ENCODE data around the gene SPAG16. TPM values are rescaled to one million over a fixed set of nuclear protein-coding genes. Genes with fewer than 3 reads are reported as not detected.
A peak's percentile ranks its signal among the peaks of the same experiment; 100 is the strongest.
"Not testable (repeated sequence)": the region's sequence is repeated elsewhere in the genome, so short reads cannot be mapped to it uniquely, and the experiment has no call there.

Gene SPAG16
- total RNA-seq, 1 experiment from 2014 or later: 27.3 TPM

DNA sequence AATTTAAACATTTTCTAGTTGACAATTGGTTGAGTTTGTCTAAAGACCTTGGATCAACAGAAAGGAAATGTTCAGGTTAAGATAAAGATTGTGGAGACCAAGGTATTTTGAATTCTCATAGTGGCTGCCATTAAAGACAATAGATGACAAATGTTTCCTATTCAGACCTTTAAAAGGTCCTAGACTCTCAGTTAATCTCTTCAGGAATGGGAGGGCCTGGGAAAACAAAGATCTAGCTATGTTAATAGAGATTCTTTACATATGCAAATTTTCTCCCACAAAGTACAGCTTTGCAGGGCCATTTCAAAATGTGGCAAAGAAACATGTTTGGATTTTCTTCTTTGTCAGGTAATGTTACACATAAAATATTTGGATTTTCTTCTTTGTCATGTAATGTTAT lies 403.9 kb downstream of the SPAG16 start:
- no peak for DNase-seq (ENCODE audit: extremely low read depth, low read depth)

DNA sequence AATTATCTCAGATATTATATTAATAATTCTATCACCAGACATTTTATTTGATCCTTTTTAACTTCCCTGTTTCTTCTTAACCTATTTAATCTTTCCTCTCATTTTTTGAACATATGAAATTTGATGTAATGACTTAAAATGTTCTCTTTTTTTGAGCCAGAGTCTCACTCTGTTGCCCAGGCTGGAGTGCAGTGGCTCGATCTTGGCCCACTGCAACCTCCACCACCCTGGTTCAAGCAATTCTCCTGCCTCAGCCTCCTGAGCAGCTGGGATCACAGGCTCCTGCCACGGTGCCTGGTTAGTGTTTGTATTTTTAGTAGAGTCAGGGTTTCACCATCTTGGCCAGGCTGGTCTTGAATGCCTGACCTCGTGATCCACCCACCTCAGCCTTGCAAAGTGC lies 404.6 kb downstream of the SPAG16 start:
- DNase-seq (ENCODE audit: extremely low read depth, low read depth): not testable (repeated sequence)

DNA sequence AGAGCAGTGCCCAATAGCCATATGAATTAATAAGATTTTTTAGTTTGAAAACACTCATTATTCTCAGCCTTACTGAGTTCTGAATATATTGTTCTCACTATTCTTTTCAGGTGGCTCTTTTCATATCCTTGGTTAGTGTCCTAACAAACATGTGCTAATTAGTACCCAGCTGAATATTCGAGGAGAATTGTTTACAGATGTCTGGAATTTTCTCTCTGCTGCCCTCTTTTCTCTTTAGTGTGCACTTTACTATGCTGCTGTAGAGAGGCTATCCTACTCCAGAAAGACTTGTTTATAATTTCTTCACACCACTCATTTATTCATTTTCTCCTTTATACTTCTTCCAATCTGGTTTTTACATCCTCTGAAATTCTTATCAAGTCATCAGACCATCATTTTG lies 405.3 kb downstream of the SPAG16 start:
- DNase-seq (ENCODE audit: extremely low read depth, low read depth): no peak

DNA sequence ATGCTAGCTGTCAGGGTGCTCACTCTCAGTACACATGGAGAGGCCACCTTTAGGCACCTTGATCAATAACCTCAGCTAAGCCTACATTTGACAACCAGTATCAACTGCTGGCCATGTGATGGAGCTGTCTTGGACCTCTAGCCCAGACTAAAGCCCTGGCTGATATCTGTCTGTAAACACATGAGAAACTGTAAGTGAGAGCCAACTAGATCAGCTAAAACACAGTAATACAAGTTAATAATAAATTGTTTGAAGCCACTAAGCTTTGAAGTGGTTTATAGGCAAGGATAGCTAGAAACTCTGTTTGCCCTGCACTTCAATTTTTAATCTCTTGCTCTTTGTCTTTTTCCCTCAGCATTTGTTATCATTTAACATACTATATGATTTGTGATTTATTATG lies 407.1 kb downstream of the SPAG16 start:
- DNase-seq (ENCODE audit: extremely low read depth, low read depth): no peak

DNA sequence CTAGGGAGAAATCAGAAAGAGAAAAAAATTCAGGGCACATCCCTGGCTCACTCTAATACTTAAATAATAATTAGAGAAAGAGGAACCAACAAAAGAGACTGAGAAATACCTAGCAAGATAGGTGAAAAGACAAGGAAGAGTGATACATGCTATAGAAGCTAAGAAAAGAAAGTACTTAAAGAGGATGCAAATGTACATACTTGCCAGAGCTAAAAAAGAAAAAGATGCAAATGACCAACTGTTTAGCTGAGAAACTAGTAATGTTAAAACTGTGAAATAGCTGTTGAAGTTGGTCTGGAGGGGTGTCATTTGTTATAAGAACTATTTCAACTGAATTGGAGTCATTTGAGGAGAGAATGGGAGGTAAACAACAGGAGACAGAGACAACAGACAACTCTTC lies 412.2 kb downstream of the SPAG16 start:
- DNase-seq (ENCODE audit: extremely low read depth, low read depth): no peak

DNA sequence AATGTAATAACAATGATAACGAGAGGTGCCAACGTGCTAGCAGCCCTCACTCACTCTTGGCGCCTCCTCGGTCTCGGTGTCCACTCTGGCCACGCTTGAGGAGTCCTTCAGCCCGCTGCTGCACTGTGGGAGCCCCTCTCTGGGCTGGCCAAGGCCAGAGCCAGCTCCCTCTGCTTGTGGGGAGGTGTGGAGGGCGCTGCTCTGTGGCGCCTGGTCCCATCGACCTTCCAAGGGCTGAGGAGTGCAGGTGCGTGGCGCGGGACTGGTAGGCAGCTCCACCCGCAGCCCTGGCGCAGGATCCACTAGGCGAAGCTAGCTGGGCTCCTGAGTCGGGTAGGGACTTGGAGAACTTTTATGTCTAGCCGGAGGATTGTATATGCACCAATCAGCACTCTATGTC lies 417.1 kb downstream of the SPAG16 start:
- DNase-seq (ENCODE audit: extremely low read depth, low read depth): not testable (repeated sequence)

DNA sequence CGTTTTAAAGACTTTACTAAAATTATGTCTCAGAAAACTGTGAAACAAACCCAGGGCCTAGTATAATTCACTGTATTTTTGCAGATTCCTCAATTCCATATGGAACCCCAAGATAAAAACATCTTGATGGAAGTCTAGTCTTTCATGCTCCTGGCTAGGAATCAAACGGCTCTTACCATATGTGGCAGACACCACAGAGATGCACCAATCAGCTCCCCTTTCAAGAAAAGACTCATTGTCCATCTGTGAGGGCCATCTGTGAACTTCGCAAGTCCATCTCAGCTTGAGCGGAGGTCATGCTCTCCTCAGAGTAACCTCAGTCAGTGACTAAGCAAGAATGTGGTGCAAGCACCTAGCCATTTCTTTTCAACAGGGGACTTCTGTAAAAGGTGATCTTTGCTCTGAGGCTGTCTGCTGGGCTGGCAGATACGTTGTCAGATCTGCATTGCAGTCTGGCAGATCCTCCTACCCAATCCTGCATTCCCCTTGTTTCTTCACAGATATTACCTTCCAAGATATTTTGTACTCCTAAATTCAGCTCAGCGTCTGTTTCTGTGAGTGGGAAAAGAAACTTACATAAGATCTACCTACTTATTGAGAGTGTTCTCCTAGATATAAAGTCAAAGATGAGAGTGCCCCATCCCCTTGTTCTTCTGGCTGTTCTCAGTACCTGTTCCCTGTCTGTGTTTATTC lies 419.3 kb downstream of the SPAG16 start:
- DNase-seq (ENCODE audit: extremely low read depth, low read depth): no peak

DNA sequence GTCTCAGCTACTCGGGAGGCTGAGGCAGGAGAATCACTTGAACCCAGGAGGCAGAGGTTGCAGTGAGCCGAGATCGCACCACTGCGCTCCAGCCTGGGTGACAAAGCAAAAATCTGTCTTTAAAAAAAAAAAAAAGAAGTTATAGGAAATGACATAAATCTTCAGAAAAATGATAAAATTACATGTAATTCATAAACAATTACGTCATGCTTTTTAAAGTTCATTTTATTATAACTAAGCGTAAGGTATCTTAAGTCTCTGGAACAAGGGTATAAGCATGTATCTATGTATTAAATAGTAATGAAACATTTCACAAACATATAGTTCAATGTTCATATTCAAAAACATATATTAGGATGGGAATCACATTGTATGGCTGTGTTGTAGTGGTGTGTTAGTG lies 425.9 kb downstream of the SPAG16 start:
- DNase-seq (ENCODE audit: extremely low read depth, low read depth): no peak

DNA sequence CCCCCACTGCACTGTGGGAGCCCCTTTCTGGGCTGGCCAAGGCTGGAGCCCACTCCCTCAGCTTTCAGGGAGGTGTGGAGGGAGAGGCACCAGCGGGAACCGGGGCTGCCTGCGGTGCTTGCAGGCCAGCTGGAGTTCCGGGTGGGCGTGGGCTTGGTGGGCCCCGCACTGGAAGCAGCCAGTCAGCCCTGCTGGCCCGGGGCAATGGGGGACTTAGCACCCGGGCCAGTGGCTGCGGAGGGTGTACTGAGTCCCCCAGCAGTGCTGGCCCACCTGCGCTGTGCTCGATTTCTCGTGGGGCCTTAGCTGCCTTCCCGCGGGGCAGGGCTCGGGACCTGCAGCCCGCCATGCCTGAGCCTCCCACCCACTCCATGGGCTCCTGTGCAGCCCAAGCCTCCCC lies 434.1 kb downstream of the SPAG16 start:
- not testable (repeated sequence) for DNase-seq (ENCODE audit: extremely low read depth, low read depth)

DNA sequence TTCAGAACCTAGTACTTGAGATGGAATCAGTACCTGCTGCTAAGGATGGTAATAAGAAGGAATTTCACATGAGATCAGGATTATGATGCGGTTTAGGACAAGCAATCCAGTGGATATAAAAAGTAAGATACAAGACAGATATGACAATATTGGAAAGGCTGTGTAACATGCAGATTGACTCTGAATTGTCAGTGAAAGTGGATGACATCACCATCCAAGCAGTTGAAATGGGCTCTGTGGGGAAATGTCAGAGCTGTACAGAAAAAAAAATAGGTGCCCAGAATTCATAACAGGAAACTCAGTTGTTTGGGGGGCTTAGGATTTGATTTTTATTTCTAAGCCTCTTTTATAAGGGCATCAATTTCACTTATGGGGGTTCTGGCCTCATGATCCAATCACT lies 438.3 kb downstream of the SPAG16 start:
- DNase-seq (ENCODE audit: extremely low read depth, low read depth): no peak

DNA sequence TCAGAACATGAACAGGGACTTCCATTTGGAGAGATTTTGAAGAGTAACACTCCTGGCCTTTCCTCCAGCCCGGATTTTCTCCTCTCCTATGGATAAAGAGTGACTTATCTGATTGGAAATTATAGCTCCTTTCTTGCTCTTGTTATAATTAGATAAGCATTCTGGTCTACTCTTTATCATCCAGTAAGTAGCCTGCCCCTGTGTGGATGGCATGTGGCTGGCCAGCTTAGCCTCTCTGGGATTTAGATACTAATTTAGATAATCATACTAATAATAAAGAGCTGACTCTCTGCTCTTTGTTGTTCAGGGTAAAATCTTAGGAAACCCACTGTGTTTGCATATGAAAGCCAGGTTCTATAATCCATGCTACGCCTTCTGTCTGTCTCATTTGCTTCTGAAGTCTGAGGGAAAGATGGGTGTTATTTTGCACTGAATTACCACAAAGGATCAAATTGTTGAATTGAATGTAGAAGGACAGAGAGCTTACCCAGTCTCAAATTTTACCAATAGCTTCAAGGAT lies 438.8 kb downstream of the SPAG16 start:
- no peak for DNase-seq (ENCODE audit: extremely low read depth, low read depth)

DNA sequence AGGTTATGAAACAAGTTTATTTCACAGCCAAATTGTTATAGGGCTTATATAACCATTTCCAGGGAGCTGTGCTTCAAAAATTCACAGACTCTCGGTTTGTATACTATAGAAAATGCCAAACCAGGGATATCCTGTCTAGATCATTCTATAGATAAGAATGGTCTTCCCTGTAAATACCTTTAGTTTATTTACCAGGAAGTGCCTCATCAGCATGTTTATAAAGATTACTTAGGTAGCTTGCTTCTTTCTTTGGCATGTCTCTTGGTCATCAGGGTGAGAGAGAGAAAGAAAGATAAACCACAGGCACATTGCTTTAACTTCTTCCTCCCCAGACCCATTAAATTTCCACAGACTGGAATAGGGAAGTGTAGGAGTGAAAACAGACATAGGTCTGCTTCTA lies 439.4 kb downstream of the SPAG16 start:
- no peak for DNase-seq (ENCODE audit: extremely low read depth, low read depth)

DNA sequence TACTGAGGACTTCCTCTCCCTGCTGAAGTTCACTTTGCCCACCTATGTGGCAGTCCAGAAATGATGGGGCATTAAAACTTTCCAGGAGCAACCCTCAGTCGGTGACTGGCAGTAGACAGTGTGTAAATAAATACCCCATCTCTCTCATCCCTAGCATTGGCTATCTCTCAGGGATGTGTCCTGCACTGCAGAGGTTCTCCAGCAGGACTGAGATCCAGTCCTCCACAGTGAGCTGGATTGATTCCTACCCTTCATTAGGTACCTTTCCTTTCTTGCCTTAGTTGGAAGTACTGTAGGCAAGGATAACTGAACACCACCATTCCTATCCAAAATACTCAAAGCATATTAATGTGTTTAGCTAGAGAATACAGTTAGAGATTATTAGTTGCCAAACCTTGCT lies 441.8 kb downstream of the SPAG16 start:
- DNase-seq (ENCODE audit: extremely low read depth, low read depth): no peak

DNA sequence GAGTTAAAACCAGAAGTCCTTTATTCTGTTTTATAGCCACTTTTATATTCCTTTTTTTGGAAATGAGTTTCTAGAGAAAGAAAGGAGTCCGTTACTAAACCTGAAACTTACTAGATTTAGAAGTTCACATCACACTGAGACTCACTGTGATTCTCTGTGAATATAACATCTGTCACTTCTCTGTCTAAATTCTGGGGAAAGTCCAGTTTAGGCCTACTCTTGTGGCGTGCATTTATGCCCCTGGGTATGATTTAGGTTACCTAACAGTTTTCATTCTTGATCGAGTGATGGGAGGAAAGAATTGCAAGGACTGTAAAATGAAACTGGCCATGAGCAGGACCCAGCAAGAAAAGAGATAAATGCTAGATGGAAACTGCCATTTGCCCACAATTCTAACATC lies 449.6 kb downstream of the SPAG16 start:
- no peak for DNase-seq (ENCODE audit: extremely low read depth, low read depth)

DNA sequence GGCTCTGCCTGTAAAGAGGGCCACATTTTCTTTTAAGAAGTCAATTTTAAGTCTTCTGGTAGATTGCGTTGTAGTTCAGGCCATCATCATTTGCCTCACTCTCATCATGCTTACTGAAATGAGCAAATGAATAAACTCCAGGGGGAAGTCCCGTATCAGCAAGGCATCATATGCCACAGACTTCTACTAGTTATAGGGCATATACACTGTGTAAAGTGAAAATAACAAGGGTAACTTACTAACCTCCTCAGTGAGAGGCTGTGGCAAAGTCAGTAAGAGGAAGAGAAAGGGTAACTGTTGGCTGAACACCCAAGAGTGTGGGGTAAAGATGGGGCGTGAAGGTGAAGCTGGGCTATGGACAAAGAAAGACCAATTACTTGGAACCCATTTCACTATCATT lies 456.2 kb downstream of the SPAG16 start:
- no peak for DNase-seq (ENCODE audit: extremely low read depth, low read depth)

DNA sequence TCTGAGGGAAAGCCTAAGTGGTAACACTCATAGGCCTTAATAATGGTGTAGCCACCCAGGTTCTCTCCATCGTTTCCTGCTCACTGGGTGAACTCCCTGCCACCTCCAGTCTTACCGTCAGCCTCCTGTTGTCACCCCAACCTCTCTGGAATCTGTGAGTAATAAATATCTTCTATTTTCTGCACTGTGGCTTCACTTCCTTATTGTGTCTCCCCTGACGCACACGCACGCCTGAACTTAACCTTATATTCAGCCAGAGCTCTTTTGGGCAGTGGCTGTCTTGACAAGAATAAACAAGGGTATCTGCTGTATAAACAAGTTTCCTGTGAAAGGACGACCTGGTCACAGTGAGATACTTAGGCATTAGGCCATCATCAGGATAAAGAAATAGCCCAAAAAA lies 467.2 kb downstream of the SPAG16 start:
- no peak for DNase-seq (ENCODE audit: extremely low read depth, low read depth)

DNA sequence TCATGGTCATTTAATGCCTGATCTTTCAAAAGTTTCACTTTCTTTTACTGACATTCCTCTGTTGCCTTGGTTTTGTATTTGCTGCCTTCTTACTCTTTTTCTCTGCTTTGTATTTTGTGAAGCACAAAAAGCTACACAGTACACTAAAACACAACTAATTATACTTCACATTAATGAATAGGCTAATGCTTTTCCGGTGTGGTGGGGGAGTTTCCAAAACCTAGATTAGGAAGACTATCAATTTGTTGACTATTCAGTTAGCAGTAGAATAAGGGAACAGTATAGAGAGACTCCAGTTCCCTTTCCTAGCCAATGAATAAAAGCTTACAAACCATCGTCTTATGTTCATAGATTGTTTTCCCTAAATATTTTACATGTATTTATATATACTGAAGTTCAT lies 468.3 kb downstream of the SPAG16 start:
- DNase-seq (ENCODE audit: extremely low read depth, low read depth): no peak

DNA sequence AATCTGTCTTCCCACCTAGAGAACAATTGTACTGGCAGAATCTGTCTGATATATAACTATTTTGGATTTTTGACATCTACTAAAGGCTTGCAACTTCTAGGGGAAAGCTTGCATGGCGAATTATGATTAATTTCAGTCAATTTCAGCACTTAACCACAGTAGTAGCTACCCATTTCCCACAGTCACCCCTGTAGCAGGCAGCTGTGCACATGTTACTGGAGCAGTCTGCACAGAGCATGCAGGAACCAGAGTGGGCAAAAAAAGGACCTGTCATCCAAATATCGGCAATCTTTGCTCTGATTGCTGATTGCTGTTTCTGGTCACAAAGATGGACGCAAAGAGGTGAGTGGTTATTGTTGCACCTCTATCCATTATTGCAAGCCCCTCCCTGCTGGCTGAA lies 473.3 kb downstream of the SPAG16 start:
- DNase-seq (ENCODE audit: extremely low read depth, low read depth): no peak

DNA sequence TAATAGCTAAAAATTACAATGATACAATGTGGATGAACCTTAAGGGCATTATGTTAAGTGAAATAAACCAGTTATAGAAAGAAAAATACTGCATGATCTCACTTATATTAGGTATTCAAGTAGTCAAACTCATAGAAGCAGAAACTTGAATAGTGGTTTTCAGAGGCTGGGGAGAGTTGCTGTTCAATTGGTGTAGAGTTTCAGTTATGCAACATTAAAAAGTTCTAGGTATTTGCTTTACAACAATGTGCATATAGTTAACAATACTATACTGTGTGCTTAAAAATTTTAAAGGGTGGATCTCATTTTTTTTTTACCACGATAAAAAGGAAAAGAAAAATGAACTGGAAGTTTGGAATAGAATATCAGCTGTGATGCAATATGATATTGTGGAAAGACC lies 479.1 kb downstream of the SPAG16 start:
- DNase-seq (ENCODE audit: extremely low read depth, low read depth): no peak

DNA sequence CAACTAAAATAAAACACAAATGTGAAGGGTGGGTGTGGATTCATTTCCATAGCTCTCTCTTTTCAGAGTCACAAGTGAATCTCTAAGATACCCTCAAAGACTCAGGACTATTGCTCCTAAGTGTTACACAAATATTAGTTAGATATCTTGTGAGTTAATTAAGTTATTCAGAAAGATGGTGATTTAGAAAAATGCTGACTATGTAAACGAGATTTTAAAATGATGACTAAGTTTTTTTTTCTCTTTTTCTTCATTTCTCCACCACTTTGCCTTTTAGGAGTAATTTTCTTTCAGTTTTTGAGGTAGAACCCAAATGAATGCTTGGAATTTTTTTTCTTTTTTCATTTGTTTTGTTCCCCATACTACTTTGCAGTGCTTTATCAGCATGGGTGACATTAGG lies 479.7 kb downstream of the SPAG16 start:
- DNase-seq (ENCODE audit: extremely low read depth, low read depth): no peak

DNA sequence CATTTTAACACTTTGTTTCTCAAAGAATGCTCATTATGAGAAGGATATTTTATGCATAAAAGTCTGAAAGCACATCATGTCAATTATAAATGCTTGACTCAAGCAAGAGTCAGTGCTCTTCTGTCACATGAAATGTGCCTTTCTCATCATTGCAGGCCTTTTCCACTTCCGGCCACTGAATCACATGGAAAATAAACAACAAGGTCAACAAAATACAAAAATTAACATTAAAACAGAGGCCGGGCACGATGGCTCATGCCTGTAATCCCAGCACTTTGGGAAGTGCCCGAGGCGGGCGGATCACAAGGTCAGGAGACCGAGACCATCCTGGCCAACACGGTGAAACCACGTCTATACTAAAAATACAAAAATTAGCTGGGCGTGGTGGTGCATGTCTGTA lies 480.6 kb downstream of the SPAG16 start:
- no peak for DNase-seq (ENCODE audit: extremely low read depth, low read depth)

DNA sequence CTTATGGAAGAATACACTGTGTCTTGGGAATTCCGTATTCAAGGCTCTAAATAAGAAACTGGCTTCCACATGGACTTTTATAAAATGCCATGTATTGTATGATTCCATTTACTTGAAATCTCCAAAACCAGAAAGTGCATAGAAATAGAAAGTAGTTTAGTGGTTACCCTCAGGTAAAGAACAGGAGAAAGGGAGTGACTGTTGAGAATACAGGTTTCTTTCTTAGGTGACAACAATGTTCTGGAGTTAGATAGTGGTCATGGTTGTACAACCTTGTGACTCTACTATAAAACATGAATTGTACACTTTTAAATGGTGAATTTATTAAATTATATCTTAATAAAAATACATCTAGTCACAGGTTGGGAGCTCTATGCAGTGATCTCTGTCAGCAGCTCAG lies 481.8 kb downstream of the SPAG16 start:
- DNase-seq (ENCODE audit: extremely low read depth, low read depth): no peak

DNA sequence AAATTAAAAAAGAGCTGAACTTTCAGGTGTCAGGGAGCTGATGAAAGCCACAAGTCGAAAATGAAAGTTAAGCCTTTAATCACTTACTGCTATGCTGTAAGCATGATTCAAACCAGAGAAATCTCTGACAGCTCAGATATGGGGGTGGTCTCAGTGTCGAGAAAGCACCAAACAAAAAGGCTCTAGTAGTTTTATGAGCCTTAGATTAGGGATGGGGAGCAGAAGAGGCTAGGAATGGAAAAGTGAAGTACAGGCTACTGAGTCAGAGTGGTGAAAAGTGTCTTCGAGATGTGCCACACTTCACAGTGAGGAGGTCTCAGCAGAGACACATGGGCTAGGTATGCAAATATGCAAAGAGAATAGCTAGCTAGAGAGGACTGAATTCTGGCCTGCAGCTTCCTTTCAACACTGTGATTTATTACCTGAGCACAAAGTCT lies 482.2 kb downstream of the SPAG16 start:
- peak; percentile 7 for DNase-seq (ENCODE audit: extremely low read depth, low read depth)

Data from NCI-H460 (cell line).